GM12873 (cell line): ENCODE measurements around the gene GPD1L.

Source experiments
- CTCF ChIP-seq: IDR thresholded peaks from 2 replicates; pipeline ENCODE4 v1.5.1; 2012; ENCODE audit warnings: low read depth, mild to moderate bottlenecking, moderate library complexity, low read length, control low read depth; ENCODE audit not compliant: insufficient read depth; ENCODE audit errors: missing control alignments

GPD1L gene

DNA sequence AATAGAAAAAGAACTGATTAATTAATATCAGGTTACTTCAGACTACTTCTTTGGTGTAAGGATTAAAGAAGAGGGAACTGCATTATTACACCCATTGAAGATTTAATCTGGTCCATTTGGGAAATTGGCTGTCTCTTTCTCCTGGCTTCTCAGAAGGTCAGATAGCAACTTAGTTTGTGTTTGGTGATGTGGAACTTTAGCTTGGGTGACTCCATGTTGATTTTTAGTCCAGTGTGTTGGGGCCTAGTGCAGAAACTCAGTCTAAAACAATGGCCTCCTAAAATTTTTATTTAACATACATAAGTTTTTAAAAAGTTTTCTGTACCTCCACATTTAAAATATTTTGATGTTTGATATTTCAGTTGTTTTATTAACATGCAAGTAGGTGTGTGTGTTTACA lies 27.6 kb upstream of the GPD1L start:
- no peak for TF ChIP-seq CTCF

DNA sequence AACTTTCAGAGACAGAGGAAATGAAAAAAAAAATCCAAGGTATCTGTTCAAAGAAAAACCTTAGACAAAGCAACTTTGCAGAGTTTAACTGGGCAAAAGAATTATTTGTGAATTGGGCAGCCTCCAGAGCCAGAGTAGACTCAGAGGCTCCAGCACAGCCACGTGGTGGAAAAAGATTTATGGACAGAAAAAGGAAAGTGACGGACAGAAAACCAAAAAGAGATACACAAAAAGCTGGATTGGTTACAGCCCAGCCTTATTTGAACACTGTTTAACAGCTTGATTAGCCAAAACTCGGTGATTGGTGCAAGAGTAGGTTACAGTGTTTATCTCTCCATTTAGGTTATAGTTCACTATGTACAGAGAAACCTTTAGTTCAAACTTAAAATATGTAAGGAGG lies 23.7 kb upstream of the GPD1L start:
- TF ChIP-seq CTCF: no peak

- TF ChIP-seq CTCF: no peak
These were observed 22.6 kb upstream of the GPD1L start for GRCh38 chr3:32083702-32084270.

DNA sequence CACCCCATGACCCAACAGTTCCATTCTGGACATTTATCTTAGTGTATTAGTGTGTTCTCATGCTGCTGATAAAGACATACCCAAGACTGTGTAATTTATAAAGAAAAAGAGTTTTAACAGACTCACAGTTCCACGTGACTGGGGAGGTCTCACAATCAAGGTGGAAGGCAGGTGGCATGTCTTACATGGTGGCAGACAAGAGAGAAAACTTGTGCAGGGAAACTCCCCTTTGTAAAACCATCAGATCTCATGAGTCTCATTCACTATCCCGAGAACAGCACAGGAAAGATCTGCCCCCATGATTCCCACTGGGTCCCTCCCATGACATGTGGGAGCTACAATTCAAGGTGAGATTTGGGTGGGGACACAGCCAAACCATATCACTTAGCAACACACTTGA lies 21.6 kb upstream of the GPD1L start:
- TF ChIP-seq CTCF: no peak

DNA sequence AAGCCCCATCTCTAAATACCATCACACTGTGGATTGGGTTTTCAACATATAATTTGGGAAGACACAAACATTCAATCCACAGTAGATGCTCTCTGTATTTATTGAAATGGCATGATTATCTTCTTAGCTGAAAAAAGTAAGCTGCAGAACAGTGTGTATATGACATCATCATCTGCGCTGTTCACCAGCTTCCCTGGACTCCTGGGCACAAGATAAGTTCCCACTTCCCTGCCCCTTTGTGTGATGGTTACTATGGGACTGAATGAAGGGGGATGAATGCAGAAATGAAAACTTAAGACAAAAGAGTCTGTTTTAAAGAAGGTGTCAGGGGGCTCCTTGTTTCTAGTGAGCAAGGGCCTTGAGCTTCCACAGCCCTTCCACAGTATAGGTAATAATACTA lies 20.0 kb upstream of the GPD1L start:
- no peak for TF ChIP-seq CTCF

DNA sequence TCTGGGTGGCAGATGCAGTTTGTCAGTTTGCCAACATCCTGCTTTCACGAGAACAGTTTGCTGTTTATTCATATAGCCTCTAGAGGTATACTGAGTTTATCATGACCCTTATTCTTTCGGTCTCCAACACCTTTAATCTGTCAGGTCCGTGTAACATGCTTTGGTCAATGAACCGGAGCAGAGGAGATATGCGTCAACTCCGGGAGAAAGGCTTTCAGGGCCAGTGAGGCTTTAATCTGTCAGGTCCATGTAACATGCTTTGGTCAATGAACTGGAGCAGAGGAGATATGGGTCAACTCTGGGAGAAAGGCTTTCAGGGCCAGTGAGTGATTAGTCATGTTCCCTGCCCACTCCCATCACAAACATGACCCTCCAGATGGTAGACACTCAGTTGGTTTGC lies 16.9 kb upstream of the GPD1L start:
- no peak for TF ChIP-seq CTCF

- no peak for TF ChIP-seq CTCF
These were observed 13.2 kb upstream of the GPD1L start for GRCh38 chr3:32093204-32093603.
